ENCODE data around the gene CLASP2.
"Not testable (repeated sequence)": the region's sequence is repeated elsewhere in the genome, so short reads cannot be mapped to it uniquely, and the experiment has no call there.

Gene CLASP2

DNA sequence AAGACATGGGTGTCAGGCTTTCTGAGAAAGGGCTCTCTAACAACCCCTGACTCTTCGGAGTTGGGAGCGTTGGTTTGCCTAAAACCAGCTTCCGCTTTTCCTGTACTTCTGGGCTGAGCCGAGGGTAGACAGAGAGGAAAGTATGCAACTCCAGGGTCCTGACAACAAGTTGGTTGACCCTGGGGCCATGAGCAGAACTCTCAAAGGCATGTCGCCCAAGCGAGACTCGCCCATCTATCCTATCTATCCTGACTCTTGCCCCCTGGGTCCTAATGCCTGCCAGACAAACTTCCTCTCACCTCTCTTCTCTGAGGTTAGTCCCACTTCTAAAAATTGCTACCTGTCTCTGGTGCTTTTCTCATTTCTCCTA, 270.8 kb downstream of the CLASP2 start:
- not testable (repeated sequence) for DNase-seq

Measured in activated CD4-positive, alpha-beta T cell treated with anti-CD3 and anti-CD28 coated beads, Interleukin-2, amount 50 U/mL, for 4 hours (primary cell).